Eye (tissue), 1 donor: Measurements from ENCODE around the gene NOX5.
"Not testable (repeated sequence)": the region's sequence is repeated elsewhere in the genome, so short reads cannot be mapped to it uniquely, and the experiment has no call there.

Experiments used
- DNase-seq: peaks from one replicate; pipeline ENCODE4 v3.0.0-alpha.2; 2015

Gene NOX5, protein sequence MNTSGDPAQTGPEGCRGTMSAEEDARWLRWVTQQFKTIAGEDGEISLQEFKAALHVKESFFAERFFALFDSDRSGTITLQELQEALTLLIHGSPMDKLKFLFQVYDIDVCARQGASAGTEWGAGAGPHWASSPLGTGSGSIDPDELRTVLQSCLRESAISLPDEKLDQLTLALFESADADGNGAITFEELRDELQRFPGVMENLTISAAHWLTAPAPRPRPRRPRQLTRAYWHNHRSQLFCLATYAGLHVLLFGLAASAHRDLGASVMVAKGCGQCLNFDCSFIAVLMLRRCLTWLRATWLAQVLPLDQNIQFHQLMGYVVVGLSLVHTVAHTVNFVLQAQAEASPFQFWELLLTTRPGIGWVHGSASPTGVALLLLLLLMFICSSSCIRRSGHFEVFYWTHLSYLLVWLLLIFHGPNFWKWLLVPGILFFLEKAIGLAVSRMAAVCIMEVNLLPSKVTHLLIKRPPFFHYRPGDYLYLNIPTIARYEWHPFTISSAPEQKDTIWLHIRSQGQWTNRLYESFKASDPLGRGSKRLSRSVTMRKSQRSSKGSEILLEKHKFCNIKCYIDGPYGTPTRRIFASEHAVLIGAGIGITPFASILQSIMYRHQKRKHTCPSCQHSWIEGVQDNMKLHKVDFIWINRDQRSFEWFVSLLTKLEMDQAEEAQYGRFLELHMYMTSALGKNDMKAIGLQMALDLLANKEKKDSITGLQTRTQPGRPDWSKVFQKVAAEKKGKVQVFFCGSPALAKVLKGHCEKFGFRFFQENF

GRCh38 chr15:69014454-69014853 is at the start of gene NOX5:
TSS of gene NOX5 (plus strand) at chr15:69014695. CDS start at chr15:69014736, 41 bp downstream.
- DNase-seq: no peak

- no peak for DNase-seq
Measured at GRCh38 chr15:68966996-68967395, 47.5 kb upstream of the NOX5 start.

DNA sequence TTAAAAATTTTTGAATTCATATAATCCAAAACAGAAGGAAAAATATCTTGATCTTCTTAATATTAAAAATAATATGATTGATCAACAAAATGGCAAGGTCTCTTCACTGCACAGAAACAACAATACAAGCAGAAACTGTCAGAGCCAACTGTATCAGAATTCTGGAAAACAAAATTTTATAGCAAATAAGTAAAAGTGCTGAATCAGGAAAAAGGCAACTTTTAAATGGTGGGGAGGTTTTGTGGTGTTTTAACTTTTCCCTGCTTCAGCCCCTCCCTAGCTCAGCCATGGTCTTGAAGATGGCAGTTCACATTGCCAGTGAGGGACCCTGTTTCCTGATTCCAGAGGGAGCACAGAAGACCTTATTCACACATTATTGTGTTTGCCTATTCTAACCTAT is 46.5 kb upstream of the NOX5 start:
- no peak for DNase-seq

DNA sequence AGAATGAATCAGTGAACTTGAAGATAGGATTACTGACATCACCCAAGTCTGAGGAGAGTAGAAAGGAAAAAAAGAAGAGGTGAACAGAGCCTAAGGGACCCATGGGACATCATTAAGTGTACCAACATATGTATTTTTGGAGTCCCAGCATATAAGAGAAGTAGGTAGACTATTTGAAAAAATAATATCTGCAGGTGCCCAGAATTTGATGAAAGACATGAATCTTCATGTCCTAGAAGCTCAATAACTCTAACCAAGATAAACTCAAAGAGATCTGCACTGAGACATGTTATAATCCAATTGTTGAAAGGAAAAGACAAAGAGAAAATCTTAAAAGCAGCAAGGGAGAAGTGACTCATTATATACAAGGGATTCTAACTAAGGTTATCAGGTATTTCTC is 45.2 kb upstream of the NOX5 start:
- DNase-seq: no peak

DNA sequence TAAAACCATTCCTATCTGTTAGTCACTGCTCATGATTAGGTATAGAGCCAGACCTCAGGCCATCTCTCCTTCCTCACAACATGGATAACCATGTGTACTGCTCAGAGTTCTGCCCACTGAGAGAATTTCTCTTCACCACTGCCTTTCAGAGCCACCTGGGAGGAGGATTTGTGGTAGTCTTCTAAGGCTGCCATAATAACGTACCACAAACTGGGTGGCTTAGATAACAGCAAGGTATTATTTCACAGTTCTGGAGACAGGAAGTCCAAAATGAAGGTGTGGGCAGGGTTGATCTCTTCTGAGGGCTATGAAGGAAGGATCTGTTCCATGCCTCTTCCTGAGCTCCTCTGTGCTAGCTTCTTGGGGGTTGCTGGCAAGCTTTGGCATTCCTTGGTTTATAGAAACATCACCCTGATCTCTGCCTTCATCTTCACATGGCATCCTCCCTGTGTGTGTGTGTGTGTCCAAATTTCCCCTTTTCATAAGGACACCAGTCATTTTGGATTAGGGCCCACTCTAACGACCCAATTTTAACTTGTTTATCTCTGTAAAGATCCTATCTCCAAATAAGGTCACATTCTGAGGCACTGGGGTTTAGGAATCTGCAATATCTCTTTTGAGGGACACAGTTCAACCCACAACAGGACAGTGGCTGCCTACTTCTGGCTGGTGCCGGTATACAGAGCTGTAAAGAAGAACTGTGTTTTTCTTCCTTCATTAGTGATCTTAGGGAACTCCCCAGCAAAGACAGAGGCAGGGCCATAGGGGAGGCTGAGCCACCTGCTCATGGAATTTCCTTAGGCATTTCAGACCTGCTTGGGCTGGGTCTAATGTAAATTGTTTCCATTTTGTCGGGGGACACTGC is 42.1 kb upstream of the NOX5 start:
- DNase-seq: no peak

- not testable (repeated sequence) for DNase-seq
Measured at GRCh38 chr15:68975651-68976160, 38.8 kb upstream of the NOX5 start.

DNA sequence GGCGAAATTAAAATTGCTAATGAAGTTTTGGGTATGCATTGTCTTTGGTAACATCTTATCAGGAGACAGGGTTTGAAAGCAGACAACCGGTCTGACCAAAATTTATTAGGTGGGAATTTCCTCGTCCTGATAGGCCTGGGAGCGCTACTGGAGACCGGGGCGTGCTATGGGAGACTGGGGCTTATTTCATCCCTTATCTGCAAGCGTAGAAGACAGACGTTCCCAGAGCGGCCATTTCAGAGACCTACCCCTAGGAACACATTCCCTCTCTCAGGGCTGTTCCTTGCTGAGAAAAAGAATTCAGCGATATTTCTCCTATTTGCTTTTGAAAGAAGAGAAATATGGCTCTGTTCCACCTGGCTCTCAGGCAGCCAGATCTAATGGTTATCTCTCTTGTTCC is 37.1 kb upstream of the NOX5 start:
- not testable (repeated sequence) for DNase-seq

DNA sequence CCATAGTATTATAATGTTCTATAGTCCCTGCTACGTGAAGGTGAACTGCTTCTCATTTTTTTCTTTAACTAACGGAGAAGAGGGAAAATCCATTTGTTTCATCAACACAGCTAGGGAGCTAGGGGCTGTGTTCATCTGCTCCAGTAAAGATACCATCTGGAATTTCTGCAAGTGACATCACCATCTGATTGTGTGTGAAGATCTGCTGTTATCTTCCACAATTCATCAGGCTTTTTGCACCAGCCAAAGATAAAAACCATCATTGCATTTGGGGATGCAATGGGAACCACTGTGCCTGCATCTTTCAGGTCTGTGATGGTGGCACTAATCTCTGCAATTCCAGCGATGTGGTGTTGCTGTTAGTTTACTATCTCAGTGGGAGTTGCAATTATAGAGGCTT is 35.5 kb upstream of the NOX5 start:
- DNase-seq: no peak

DNA sequence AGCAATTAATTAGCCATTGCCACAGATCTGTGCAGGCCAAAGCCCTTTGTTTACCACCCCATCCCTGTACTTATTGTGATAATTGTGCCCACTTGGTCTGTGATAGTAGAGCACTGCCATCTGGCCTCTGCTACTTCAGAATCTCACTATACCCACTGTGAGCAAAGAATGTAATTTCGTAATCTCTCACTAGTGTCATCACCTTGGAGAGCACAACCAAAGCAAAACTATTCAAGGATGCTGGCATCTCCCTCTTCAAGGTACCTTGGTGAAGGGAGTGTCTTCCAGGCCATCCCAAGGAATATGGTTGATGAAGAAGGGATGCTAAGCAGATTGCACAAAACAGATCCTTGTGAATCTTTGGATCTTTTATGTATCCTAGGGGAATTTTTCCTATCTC is 34.7 kb upstream of the NOX5 start:
- DNase-seq: no peak

DNA sequence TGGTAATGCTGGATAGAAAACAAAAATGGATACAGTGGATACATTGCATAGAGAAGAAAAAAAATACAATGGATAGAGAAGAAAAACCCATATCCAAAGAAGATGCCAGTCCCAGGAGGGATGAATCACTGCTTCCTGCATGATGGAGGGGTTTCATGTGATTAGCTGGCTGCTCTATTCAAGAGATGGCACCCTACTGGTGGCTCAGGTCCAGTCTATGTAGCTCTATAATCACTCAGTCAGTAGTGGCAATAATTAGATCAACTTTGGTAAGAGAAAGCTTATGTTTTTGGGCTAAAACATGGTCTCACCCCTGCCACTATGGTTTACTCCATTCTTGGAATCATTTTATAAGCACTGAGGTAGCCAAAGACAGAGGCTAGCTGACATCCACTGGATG is 33.7 kb upstream of the NOX5 start:
- no peak for DNase-seq

- DNase-seq: no peak
Measured at GRCh38 chr15:68981941-68982340, 32.6 kb upstream of the NOX5 start.

DNA sequence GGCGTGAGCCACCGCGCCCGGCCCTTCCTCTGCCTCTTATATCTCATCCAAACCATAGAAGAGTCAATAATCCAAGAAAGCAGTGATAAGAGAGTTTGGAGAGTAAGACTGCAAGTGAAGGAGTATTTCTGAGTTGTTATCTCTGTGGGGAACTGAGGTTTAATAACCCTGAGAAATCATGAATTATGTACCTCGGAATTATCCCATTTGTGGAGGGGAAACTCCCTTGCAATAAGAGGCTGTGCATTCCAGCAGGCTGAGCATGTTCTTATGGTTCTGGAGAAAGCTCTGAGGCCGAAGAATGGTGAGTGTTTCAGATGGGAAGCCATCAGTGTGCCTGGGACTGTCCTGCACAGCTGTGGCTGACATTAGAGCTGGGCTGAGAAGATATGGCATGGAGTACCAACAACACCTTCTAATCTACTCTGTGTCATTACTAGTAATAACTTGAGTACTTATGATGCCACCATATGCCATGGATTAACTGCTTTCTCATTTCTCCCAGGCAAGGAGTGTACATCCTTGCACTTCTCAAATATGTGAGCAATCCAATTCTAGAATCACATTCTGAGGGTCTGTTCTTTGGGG is 31.4 kb upstream of the NOX5 start:
- DNase-seq: no peak

- no peak for DNase-seq
Measured at GRCh38 chr15:68983961-68984481, 30.5 kb upstream of the NOX5 start.

DNA sequence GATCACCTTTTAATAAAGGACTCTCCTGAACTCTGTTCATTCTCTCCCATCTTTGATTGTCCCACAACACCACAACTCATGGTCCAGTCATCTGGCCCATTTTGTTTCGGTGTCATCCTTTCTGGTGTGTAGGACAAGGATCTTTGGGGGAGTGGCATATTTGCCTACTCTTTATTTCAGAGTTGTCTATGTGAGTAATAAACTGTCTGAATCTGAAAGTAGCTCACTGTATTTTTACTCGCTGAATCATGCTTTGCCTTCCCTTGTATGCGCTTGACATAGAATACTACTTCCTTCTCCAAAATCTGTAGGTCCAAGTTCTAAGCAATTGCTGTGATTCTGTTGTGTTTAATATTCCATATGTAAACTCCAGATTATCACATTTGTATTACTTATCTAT is 29.9 kb upstream of the NOX5 start:
- DNase-seq: no peak

GRCh38 chr15:68985361-68985891 is 29.1 kb upstream of the NOX5 start:
- no peak for DNase-seq

DNA sequence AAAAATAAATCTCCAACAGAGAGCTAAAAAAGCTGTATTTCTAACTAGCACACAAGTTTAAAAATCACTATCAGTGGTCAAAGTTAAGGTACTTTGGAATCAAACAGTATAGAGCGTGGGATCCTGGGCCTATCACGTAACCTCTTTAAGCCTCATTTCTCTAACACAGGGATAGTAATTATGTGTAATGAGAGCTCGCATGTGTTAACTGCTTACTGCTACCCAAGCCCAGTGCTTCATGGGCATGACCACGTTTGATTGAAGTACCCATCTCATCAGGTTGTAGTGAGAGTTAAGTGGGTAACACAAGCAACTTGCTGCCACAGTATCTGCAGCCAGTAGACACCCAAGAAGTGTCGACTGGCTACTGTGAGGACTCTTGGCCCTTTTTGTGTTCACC is 28.2 kb upstream of the NOX5 start:
- DNase-seq: no peak

DNA sequence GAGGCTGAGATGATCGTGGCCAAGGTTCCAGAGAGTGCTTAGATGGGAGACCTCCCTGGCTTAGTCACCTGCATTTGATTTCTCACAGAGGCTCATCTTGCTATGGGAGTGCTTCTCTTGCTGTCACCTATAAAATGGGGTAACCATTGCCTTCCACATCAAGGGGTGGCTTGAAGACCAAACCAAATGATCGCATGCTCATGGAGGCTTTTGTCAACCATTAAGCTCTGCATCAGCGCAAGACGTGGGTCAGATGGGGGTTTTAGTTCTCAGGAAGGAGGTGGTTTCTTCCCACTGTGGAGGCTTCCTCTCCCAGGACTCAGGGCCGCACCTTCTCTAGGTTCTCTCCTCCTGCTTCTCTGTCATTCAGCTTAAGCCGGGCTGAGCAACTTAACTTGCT is 27.4 kb upstream of the NOX5 start:
- DNase-seq: no peak

GRCh38 chr15:68987676-68988075 is 26.8 kb upstream of the NOX5 start:
- no peak for DNase-seq

GRCh38 chr15:68989541-68990230 is 24.8 kb upstream of the NOX5 start:
- DNase-seq: no peak

DNA sequence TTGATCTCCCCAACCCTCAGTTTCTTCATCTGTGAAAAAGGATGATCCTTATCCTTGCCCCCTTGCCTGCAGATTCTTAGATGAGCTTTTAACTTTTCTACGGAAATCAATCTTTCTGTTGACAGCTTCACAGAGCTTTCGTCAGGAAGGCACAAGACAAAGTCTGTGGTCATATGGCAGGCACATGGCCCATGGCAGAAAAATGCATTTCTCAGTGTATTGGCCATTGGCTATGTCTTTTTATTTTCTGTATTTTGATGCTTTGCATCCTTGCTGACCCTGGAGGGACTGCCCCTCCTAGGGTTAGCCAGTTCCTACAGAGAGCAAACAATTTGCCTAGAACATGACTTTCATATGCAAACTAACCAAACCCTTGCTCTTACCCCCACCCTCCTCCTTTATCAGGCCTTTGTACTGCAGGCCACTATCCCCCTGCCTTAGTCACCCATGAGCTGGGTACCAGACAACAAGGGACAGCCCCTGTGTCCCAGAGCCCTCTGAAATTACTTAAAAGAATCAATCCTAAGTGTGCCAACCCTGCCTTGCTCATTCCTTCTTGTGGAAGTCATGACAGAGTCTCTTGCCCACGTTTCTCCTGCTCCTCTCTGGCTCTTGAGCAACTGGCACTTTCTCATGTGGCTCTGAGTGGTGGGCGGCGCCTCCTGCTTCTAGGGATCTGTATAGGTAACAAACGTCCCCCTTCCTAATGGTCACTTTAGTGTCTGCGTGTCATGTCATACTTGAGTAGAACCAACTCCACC is 24.1 kb upstream of the NOX5 start:
- no peak for DNase-seq

DNA sequence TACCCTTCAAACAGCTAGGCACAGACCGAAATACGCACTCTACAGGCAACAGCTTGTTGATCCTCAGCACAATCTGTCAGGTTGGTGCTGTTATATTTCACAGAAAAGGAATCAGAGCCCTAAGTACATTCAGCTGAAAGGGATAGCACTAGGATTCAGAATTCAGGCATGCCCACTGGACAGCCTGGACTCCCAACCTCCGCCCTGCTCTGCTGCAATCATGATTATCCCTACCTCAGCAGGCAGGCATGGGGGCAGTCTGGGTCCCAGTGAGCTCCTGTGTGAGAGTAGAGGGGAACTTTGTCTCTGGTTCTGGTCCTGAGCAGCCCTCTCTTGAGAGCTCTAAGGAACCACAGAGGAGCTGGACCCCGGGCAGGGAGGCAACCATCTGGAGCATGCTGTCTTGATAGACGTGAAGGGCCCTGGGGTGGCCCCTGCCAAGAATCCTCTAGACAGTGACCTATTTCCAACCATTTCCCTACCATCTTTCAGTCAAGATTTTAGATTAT is 23.4 kb upstream of the NOX5 start:
- DNase-seq: no peak
